NCI-H748 treated with DMSO at 0.1 percent for 48 hours (cell line): ENCODE results near the gene ODAD2.

Experiments
- DNase-seq: peaks from one replicate; lab custom pipeline; 2025; lab: John Stamatoyannopoulos, UW

ODAD2 gene

DNA sequence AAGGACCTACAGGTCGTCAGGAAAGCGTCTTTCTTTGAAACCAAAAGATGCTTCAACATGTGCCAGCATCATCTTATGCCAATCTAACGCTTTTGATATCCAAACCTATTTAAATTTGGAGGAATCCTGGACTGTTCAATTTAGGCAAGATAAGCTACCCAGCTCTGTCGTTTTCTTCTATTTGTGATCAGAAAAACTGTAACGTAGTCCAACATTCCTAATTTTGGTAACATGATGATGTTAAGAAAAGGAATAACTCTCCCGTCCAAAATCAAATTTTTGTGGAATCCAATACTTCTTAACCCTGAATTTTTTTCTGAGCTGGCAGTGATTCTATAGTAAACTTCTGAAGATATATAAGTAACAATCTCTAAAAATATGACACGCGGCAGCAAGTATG lies 160.0 kb downstream of the ODAD2 start:
- DNase-seq = no peak

DNA sequence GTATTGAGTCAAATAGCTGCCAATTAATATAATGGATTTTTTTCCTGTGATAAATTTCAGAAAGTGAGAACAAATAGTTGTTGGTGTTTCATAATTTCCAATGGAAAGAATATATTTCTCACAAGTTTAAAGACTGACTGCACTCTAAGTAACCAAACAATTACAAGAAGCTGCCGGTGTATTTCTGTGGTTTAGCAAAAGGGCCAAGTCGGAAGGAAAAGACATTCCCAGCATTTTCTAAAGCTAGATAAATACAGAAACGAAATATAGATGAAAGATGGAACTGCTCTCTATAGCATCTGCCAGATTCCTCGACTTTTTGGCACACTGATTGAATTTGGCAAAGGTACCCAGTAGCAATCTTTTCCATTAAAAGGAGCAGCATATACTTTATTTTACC lies 160.5 kb downstream of the ODAD2 start:
- DNase-seq = no peak

- no peak for DNase-seq
Measured at GRCh38 chr10:27834476-27834875, 164.4 kb downstream of the ODAD2 start.

DNA sequence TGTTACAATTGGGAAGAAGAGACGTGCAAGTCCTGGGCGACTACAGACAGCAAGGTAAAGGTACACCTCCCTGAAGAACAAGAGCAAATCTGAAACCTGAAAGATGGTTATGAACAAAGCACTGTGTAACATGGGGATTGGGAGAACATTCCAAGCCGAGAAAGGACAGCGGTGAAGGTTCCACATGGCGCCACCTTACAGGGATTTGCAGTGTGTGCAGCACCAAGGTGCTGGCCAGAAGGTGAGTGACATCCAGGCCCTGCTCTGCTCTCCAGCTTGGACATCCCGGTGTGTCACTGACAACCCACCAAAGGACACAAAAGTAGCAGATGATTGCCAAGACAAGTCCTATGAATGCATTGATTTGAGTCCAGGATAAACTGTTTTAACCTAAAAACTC lies 165.1 kb downstream of the ODAD2 start:
- no peak for DNase-seq

- no peak for DNase-seq
Measured at GRCh38 chr10:27832826-27833225, 166.1 kb downstream of the ODAD2 start.

DNA sequence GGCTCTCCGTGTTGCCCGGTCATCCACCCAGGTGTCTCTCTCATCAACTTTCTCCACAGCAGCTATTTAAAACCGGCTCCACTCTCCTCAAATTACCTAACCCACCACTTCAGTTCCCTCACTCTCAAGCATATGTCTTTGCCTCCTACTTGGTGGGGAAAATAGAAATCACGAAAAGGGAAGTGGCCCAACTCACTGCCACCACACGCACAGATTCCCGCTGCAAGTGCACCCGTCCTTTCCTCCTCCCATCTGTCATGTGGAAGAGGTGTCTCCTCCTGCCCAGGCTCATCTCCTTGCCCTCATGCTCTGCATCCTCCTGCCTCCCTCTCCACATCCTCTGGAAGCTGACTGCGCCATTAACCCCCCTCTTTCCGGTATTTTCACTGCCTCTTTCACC lies 172.5 kb downstream of the ODAD2 start:
- no peak for DNase-seq

DNA sequence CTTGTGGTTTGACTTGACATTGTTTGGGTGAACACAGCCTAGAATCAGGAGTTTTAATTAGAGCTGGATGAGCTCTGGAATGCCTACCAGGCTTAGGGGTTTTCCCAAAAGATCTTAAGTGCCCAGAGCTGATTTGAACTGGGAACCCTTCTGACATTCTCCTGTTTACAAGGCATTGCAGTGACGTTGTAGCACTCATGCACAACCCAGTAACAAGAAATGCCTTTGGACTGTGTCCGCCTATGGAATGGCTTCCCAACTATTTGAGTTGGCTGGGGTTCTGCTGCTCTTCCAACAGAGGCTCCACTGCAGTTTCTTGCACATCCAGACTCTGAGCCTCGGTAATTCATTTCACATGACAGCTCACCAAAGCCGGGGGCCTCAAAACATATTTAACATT lies 176.6 kb downstream of the ODAD2 start:
- DNase-seq = no peak

- no peak for DNase-seq
Measured at GRCh38 chr10:27820637-27821036, 178.2 kb downstream of the ODAD2 start.

GRCh38 chr10:27819781-27820531 lies 178.9 kb downstream of the ODAD2 start:
- DNase-seq = no peak

DNA sequence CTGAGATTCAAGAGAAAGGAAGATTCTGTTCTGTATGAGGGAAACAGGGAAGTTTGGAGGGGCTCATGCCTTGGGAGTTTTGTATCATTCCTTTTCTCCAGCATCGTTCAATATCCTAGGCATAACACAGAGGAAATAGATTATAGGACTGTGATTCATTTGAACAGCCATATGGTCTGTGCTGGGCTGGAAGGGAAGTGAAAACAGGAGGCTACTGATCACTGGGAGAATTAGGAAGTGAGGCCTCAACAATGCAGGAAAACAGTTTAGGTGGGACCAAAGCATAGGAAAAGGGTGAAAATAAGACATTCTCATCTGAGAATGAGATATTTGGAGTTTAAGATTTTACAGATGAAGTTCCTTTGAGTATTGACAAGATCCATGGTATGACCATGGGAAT lies 182.6 kb downstream of the ODAD2 start:
- DNase-seq = no peak

GRCh38 chr10:27815846-27816245 lies 183.0 kb downstream of the ODAD2 start:
- no peak for DNase-seq

- DNase-seq = no peak
Measured at GRCh38 chr10:27815261-27815660, 183.6 kb downstream of the ODAD2 start.

- DNase-seq = no peak
Measured at GRCh38 chr10:27805180-27805579, 193.7 kb downstream of the ODAD2 start.

GRCh38 chr10:27804136-27804535 lies 194.7 kb downstream of the ODAD2 start:
- no peak for DNase-seq

- DNase-seq = no peak
Measured at GRCh38 chr10:27801171-27801785, 197.6 kb downstream of the ODAD2 start.

DNA sequence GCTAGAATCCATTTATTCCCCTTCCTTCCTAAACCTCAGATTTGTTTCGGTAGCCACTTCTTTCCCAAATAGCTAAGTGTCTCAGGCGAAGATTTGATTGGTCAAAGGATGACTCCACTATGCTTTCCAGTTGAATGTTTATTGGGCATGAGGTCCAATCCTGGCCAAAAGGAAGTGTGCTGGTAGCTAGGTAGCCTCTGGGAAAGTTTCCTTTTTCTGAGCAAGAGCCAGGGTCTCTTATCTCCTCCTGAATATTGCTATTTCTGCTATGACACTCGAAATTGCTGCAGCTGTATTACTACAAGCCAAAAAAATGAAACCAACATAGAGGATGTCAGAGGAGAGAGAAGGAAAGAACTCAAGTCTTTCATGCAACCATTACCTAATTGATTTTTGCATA lies 199.8 kb downstream of the ODAD2 start:
- no peak for DNase-seq

GRCh38 chr10:27794157-27794556 lies 204.7 kb downstream of the ODAD2 start:
- no peak for DNase-seq

- no peak for DNase-seq
Measured at GRCh38 chr10:27792216-27792615, 206.7 kb downstream of the ODAD2 start.

DNA sequence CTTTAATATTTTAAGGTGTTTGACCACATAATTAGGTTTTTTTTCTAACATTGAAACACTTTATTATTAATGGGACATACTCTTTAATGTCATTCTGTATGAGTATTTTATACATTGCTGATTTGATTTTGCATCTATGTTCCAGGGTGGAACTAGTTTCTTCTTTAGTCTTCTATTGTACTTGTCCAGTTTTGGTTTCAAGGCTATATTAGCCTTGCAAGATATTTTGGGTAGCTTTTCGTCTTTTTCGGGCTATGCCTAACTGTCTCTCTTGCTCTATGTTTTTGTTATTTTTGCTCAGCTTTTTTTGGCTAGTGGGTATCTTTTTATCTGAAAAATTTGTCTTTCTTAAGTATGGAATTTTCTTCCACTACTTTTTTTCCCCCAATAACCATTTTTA lies 214.6 kb downstream of the ODAD2 start:
- no peak for DNase-seq

GRCh38 chr10:27783660-27784059 lies 215.2 kb downstream of the ODAD2 start:
- no peak for DNase-seq

DNA sequence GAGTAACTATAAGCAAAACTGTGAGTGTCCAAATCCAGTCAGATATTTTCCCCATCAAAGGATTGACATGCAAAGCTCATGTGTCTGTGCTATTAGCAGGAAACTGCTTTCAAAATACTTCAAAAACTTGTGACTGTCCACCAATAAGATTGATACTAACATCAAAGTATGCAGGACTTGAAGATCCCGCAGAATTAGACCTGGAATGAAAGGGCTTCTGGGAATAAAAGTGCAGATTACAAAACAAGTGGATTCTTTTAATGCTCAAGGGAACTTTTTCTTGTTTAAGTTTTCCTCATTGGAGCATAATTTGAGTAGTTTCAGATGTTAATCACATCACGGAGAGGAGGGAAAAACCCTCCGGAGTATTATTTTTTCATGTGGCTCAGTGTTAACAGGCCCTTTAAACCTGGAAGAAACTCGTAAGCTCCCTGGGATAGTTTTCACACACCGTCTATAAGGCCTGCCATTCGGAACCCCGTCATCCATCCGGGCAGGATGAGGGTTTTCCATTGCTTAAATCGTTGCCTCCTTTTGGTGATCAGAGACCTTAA lies 219.3 kb downstream of the ODAD2 start:
- DNase-seq = no peak

DNA sequence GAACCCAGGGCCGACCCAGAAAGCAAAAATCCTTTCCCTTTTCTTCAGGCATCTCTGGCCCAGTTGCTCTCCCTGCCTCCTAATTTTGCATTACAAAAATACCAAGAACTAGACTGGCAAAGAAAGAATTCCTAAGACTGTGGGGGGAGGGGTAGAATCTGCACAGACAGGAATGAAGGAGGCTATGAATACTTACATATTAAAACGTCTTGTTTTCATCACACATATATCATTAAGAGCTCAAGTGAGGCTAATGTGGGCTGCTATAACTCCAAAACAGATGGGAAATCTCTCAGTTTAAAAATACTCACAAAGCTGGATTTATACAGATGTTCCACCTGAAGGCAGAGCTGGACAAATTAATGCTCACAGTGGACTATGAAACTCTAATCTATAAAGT lies 224.0 kb downstream of the ODAD2 start:
- no peak for DNase-seq

DNA sequence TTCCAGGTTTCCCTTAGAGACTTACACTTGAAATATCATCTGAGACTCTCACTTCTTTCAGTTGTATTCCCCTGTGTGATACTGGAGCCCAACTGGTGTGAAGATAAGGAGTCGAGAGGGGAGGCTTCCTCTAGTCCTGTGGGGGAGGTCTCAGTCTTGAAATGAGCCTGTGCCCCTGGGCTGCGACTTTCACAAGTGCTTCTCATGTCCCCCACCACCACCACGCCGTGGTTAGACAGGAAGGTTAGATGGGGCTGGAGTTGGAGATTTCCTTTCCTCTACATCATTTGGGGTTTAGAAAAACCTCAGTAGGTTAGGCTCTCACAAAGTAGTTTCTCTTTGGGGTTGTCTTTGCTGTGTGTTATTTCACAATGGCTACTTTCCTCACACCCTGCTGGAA lies 227.6 kb downstream of the ODAD2 start:
- DNase-seq = no peak

DNA sequence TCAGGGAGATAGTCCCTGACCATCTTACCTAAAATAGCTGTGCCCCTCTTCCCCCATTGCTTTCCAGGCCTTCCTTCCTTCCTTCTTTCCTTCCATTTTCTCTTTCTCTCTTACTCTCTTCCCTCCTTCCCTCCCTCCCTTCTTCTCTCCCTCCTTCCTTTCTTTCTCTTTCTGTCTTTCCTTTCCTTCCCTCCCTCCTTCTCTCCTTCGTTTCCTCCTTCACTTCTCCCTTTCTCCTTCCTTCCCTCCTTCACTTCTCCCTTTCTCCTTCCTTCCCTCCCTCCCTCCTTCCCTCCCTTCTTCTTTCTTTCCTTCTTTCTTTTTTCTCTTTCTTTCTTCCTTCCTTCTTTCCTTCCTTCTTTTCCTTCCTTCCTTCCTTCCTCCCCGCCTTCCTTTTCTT lies 228.7 kb downstream of the ODAD2 start:
- DNase-seq = no peak
